ENCODE data around the gene IFNG-AS1. TPM values are rescaled to one million over a fixed set of nuclear protein-coding genes. Genes with fewer than 3 reads are reported as not detected.

IFNG-AS1 gene
- total RNA-seq, 4 donors from 2014 or later = 0.57 TPM; not detected in 3

- intact Hi-C loops (cut with DNase I) = loop anchor here (5.0 to 10.0 kb wide), 2 partner anchors 499 to 592 kb away; no protein-coding TSS in a partner anchor
- no peak for DNase-seq
- WGBS, 2 donors = 59 to 64% methylated on average over 5 of the region's 5 CpGs
These were observed 45.2 kb upstream of the IFNG-AS1 start for GRCh38 chr12:67944093-67944492.

GRCh38 chr12:67952787-67953186 is 36.5 kb upstream of the IFNG-AS1 start:
- TF ChIP-seq, protein P1, sequence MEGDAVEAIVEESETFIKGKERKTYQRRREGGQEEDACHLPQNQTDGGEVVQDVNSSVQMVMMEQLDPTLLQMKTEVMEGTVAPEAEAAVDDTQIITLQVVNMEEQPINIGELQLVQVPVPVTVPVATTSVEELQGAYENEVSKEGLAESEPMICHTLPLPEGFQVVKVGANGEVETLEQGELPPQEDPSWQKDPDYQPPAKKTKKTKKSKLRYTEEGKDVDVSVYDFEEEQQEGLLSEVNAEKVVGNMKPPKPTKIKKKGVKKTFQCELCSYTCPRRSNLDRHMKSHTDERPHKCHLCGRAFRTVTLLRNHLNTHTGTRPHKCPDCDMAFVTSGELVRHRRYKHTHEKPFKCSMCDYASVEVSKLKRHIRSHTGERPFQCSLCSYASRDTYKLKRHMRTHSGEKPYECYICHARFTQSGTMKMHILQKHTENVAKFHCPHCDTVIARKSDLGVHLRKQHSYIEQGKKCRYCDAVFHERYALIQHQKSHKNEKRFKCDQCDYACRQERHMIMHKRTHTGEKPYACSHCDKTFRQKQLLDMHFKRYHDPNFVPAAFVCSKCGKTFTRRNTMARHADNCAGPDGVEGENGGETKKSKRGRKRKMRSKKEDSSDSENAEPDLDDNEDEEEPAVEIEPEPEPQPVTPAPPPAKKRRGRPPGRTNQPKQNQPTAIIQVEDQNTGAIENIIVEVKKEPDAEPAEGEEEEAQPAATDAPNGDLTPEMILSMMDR (IDR thresholded peaks at IDR 0.05) = no peak
- TF ChIP-seq POLR2A (IDR thresholded peaks at IDR 0.05) = no peak
- intact Hi-C loops (cut with DNase I) = no loop called here
- Histone ChIP-seq H3K36me3 (no peaks in the 10 kb centered on the region), H3K9me3 (no peaks in the 10 kb centered on the region), H3K4me1 (no peaks in the 10 kb centered on the region), H3K27ac (no peak overlapping the region), H3K4me3 (no peak overlapping the region), H3K27me3 (no peaks in the 10 kb centered on the region)
- WGBS, 2 donors = 100% methylated on average over 2 of the region's 2 CpGs
- no peak for DNase-seq

More at GRCh38 chr12:67944093-67944492, 45.2 kb upstream of the IFNG-AS1 start:
- Histone ChIP-seq H3K9me3 (no peaks in the 10 kb centered on the region), H3K4me1 (peaks cover 0 to 3% (median 0%) of the 10 kb centered on the region in 3 donors), H3K36me3 (no peaks in the 10 kb centered on the region), H3K27ac (no peak overlapping the region), H3K4me3 (no peak overlapping the region), H3K27me3 (no peaks in the 10 kb centered on the region)
- TF ChIP-seq, protein P1 (IDR thresholded peaks at IDR 0.05) = no peak
- no peak for TF ChIP-seq POLR2A (IDR thresholded peaks at IDR 0.05)

GRCh38 chr12:67957383-67957782 is 31.9 kb upstream of the IFNG-AS1 start:
- no peak overlapping the region for H3K4me3 ChIP-seq
- WGBS, 2 donors = 44 to 51% methylated on average over 3 to 4 of the region's 4 CpGs
- no peaks in the 10 kb centered on the region for H3K4me1 ChIP-seq
- H3K27ac ChIP-seq = no peak overlapping the region
- TF ChIP-seq, protein P1 (IDR thresholded peaks at IDR 0.05) = no peak
- TF ChIP-seq POLR2A (IDR thresholded peaks at IDR 0.05) = no peak
- no peaks in the 10 kb centered on the region for H3K27me3 ChIP-seq
- no peaks in the 10 kb centered on the region for H3K9me3 ChIP-seq
- no peak for DNase-seq
- H3K36me3 ChIP-seq = no peaks in the 10 kb centered on the region
- intact Hi-C loops (cut with DNase I) = no loop called here

- DNase-seq = no peak
- Histone ChIP-seq H3K27me3 (no peaks in the 10 kb centered on the region), H3K36me3 (no peaks in the 10 kb centered on the region), H3K4me1 (no peaks in the 10 kb centered on the region), H3K27ac (no peak overlapping the region), H3K9me3 (no peaks in the 10 kb centered on the region), H3K4me3 (no peak overlapping the region)
- 38 to 50% methylated on average over 4 of the region's 4 CpGs for WGBS, 2 donors
- intact Hi-C loops (cut with DNase I) = no loop called here
- no peak for TF ChIP-seq POLR2A (IDR thresholded peaks at IDR 0.05)
- TF ChIP-seq, protein P1 (IDR thresholded peaks at IDR 0.05) = no peak
These were observed 31.1 kb upstream of the IFNG-AS1 start for GRCh38 chr12:67958187-67958586.

DNA sequence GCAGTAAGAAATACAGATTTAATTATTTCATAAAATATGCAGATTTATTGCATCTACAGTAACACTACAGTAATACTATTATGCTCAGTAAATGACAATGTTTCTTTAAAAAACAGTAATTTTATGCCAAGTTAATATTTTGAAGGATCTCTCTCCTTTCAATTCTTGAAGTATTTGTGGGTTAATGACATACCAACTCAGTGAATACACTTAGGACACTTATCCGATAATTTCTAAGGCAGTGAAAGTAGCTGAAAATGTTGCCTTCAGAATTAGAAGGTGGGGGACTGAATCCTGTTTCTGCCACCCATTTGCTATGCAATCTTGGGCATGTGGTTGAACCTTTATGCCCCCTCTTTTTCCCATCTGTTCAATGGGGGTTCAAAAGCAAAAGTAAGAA is 24.8 kb upstream of the IFNG-AS1 start:
- intact Hi-C loops (cut with DNase I) = no loop called here
- no peak for TF ChIP-seq POLR2A (IDR thresholded peaks at IDR 0.05)
- TF ChIP-seq, protein P1 (IDR thresholded peaks at IDR 0.05) = no peak
- no peaks in the 10 kb centered on the region for H3K36me3 ChIP-seq
- WGBS, 2 donors = 74 to 90% methylated on average over 1 of the region's 1 CpG
- H3K27ac ChIP-seq = no peak overlapping the region
- DNase-seq = no peak
- H3K27me3 ChIP-seq = peaks cover 0 to 8% (median 0%) of the 10 kb centered on the region in 4 donors
- H3K4me3 ChIP-seq = no peak overlapping the region
- H3K9me3 ChIP-seq = no peaks in the 10 kb centered on the region
- no peaks in the 10 kb centered on the region for H3K4me1 ChIP-seq
